ENCODE data around the gene GPR142.

Gene GPR142

GRCh38 chr17:74414510-74414909 lies 47.2 kb downstream of the GPR142 start:
- no peak overlapping the region for H3K27ac ChIP-seq (ENCODE audit: low read length)
- H2AFZ ChIP-seq (ENCODE audit: low read depth, low read length), result no peak overlapping the region
- H3K4me1 ChIP-seq (ENCODE audit: insufficient read depth, low read length), result peaks cover 6% of the 10 kb centered on the region; the same call in 1 of the 2 replicates
- no peaks in the 10 kb centered on the region for H4K20me1 ChIP-seq (ENCODE audit: insufficient read depth, low read length)
- no peak overlapping the region for H3K4me3 ChIP-seq (ENCODE audit: low read depth in 1 of 2, low read length in 2 of 2)
- H3K9me3 ChIP-seq (ENCODE audit: insufficient read depth, low read length, severe bottlenecking), result no peaks in the 10 kb centered on the region
- no peaks in the 10 kb centered on the region for H3K27me3 ChIP-seq (ENCODE audit: insufficient read depth, low read length, poor library complexity)
- H3K9ac ChIP-seq (ENCODE audit: low read depth, low read length), result no peak overlapping the region
- no peak for ATAC-seq (ENCODE audit: insufficient read depth, low read depth)
- no peak for DNase-seq
- H3K4me2 ChIP-seq (ENCODE audit: insufficient read depth, low read length), result no peak overlapping the region
- H3K36me3 ChIP-seq (ENCODE audit: insufficient read depth, low read length), result no peaks in the 10 kb centered on the region
- no peaks in the 10 kb centered on the region for H3K79me2 ChIP-seq (ENCODE audit: insufficient read depth, low read length)
- TF ChIP-seq EZH2 (IDR thresholded peaks at IDR 0.05; ENCODE audit: borderline replicate concordance, low read depth, low read length, severe bottlenecking), result no peak
- TF ChIP-seq, protein P1, sequence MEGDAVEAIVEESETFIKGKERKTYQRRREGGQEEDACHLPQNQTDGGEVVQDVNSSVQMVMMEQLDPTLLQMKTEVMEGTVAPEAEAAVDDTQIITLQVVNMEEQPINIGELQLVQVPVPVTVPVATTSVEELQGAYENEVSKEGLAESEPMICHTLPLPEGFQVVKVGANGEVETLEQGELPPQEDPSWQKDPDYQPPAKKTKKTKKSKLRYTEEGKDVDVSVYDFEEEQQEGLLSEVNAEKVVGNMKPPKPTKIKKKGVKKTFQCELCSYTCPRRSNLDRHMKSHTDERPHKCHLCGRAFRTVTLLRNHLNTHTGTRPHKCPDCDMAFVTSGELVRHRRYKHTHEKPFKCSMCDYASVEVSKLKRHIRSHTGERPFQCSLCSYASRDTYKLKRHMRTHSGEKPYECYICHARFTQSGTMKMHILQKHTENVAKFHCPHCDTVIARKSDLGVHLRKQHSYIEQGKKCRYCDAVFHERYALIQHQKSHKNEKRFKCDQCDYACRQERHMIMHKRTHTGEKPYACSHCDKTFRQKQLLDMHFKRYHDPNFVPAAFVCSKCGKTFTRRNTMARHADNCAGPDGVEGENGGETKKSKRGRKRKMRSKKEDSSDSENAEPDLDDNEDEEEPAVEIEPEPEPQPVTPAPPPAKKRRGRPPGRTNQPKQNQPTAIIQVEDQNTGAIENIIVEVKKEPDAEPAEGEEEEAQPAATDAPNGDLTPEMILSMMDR (IDR thresholded peaks at IDR 0.05; ENCODE audit: borderline replicate concordance, extremely low read depth, low read length, poor library complexity, severe bottlenecking), result no peak

DNA sequence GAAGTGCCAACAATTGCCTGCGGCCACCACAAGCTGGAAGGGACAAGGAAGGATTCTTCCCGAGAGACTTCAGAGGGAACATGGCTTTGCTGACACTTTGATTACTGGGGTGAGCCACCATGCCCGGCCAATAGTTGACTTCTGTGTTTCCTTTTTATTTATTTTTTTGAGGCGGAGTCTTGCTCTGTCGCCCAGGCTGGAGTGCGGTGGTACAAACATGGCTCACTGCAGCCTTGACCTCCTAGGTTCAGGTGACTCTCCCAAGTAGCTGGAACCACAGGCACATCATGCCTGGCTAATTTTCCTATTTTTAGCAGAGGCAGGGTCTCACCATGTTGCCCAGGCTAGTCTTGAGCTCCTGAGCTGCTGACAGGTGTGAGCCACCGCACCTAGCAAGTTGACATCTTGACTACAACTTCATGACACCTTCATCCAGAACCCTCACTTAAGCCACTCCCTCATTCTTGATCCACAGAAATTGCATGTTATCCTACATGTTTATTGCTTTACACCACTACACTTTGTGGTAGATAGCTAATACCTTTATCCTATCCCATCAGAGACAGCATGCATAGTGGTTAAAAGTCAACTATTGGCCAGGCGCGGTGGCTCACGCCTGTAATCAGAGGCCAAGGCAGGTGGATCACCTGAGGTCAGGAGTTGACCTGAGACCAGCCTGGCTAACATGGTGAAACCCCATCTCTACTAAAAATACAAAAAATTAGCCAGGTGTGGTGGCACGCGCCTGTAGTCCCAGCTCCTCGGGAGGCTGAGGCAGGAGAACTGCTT lies 48.5 kb downstream of the GPR142 start:
- H3K27ac ChIP-seq (ENCODE audit: low read length), result no peak overlapping the region
- ATAC-seq (ENCODE audit: insufficient read depth, low read depth) (no peak), DNase-seq (no peak)
- no peak overlapping the region for H2AFZ ChIP-seq (ENCODE audit: low read depth, low read length)
- H3K4me1 ChIP-seq (ENCODE audit: insufficient read depth, low read length), result peaks cover 6% of the 10 kb centered on the region; the same call in 1 of the 2 replicates
- H3K27me3 ChIP-seq (ENCODE audit: insufficient read depth, low read length, poor library complexity), result no peaks in the 10 kb centered on the region
- no peak for TF ChIP-seq EZH2 (IDR thresholded peaks at IDR 0.05; ENCODE audit: borderline replicate concordance, low read depth, low read length, severe bottlenecking)
- TF ChIP-seq, protein P1 (IDR thresholded peaks at IDR 0.05; ENCODE audit: borderline replicate concordance, extremely low read depth, low read length, poor library complexity, severe bottlenecking), result no peak
- no peaks in the 10 kb centered on the region for H3K9me3 ChIP-seq (ENCODE audit: insufficient read depth, low read length, severe bottlenecking)
- no peak overlapping the region for H3K4me2 ChIP-seq (ENCODE audit: insufficient read depth, low read length)
- no peaks in the 10 kb centered on the region for H3K36me3 ChIP-seq (ENCODE audit: insufficient read depth, low read length)
- no peaks in the 10 kb centered on the region for H3K79me2 ChIP-seq (ENCODE audit: insufficient read depth, low read length)
- H3K4me3 ChIP-seq (ENCODE audit: low read depth in 1 of 2, low read length in 2 of 2), result no peak overlapping the region
- no peak overlapping the region for H3K9ac ChIP-seq (ENCODE audit: low read depth, low read length)
- H4K20me1 ChIP-seq (ENCODE audit: insufficient read depth, low read length), result no peaks in the 10 kb centered on the region

DNA sequence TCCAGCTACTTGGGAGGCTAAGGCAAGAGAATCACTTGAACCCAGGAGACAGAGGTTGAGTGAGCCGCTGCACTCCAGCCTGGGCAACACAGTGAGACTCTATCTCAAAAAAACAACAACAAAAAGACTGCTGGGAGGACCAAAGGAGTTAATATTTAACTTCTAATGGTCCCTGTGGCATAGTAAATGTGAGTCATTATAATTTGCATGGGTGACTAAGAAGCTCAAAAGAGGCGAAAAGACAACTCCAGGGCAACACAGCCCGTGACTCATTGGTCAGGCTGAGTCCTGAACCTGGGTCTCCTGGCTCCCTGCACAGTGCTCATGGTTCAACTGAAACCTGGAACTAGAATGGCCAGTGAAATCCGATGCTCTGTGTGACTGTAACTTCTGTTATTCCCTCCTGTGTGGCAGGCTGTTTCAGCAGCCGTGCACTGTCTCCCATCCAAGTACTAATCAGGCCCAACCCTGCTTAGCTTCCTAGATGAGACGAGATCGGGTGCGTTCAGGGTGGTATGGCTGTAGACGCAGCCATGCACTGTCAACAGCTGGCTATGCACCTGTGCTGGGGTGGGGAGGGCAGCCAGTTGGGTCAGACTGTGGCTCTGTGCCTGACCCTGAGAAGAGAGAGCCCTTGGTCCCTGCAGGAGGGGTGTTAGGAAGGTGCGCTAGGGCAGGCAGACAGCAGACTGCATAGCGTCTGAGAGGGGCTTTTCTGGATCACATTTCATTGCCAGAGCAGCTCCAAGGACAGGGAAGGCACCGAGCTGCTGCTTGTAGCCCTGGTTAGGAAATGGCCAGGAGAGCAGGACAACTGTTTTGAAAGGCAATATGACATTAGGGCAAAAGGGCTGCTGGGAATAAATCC lies 50.1 kb downstream of the GPR142 start:
- Histone ChIP-seq H3K9ac (ENCODE audit: low read depth, low read length) (no peak overlapping the region), H3K4me3 (ENCODE audit: low read depth in 1 of 2, low read length in 2 of 2) (no peak overlapping the region), H3K36me3 (ENCODE audit: insufficient read depth, low read length) (no peaks in the 10 kb centered on the region), H3K9me3 (ENCODE audit: insufficient read depth, low read length, severe bottlenecking) (no peaks in the 10 kb centered on the region), H3K27me3 (ENCODE audit: insufficient read depth, low read length, poor library complexity) (no peaks in the 10 kb centered on the region), H3K27ac (ENCODE audit: low read length) (no peak overlapping the region), H3K79me2 (ENCODE audit: insufficient read depth, low read length) (no peaks in the 10 kb centered on the region), H3K4me1 (ENCODE audit: insufficient read depth, low read length) (peaks cover 6% of the 10 kb centered on the region; the same call in 1 of the 2 replicates), H2AFZ (ENCODE audit: low read depth, low read length) (no peak overlapping the region), H4K20me1 (ENCODE audit: insufficient read depth, low read length) (no peaks in the 10 kb centered on the region), H3K4me2 (ENCODE audit: insufficient read depth, low read length) (no peak overlapping the region)
- TF ChIP-seq, protein P1 (IDR thresholded peaks at IDR 0.05; ENCODE audit: borderline replicate concordance, extremely low read depth, low read length, poor library complexity, severe bottlenecking), result no peak
- TF ChIP-seq EZH2 (IDR thresholded peaks at IDR 0.05; ENCODE audit: borderline replicate concordance, low read depth, low read length, severe bottlenecking), result no peak
- ATAC-seq (ENCODE audit: insufficient read depth, low read depth) (no peak), DNase-seq (no peak)
